ENCODE data around the gene CAMKK1. TPM values are rescaled to one million over a fixed set of nuclear protein-coding genes. Genes with fewer than 3 reads are reported as not detected.

CAMKK1 gene
- total and polyA plus RNA-seq, 2 experiments from 2014 or later = 4.3 to 7.1 TPM

- TF ChIP-seq ZNF462 (CRISPR knock-in tag; IDR thresholded peaks at IDR 0.05) = no peak
- TF ChIP-seq ZNF331 (CRISPR knock-in tag; IDR thresholded peaks at IDR 0.05; ENCODE audit: low read depth) = no peak
- TF ChIP-seq CTCF (conservative IDR thresholded peaks at IDR 0.05; ENCODE audit: low read depth in 2 of 2) = no peak
- no peak for TF ChIP-seq ZNF114 (CRISPR knock-in tag; IDR thresholded peaks at IDR 0.05)
Observed at GRCh38 chr17:3885271-3885670, 7.6 kb downstream of the CAMKK1 start (continued).

GRCh38 chr17:3884188-3884587 lies 8.7 kb downstream of the CAMKK1 start:
- peaks cover 9% of the 10 kb centered on the region for H3K27me3 Mint-ChIP-seq (ENCODE audit: insufficient read depth, low read depth, poor library complexity)
- H3K9me2 ChIP-seq (ENCODE audit: insufficient read depth) = no peaks in the 10 kb centered on the region
- H3K4me2 ChIP-seq = no peak overlapping the region
- TF ChIP-seq EZH2 (IDR thresholded peaks at IDR 0.05; ENCODE audit: low read depth, unreplicated experiment) (no peak), STAT1 (IDR thresholded peaks at IDR 0.05; ENCODE audit: unreplicated experiment) (no peak), EZH2phosphoT487 (IDR thresholded peaks at IDR 0.05; ENCODE audit: unreplicated experiment) (no peak), POLR2AphosphoS5 (IDR thresholded peaks at IDR 0.05; ENCODE audit: low read depth) (no peak), REST (IDR thresholded peaks at IDR 0.05; ENCODE audit: unreplicated experiment) (no peak), ETS1 (IDR thresholded peaks at IDR 0.05) (no peak), ZNF114 (CRISPR knock-in tag; IDR thresholded peaks at IDR 0.05) (no peak)
- DNase-seq (ENCODE audit: low spot score) (no peak), ATAC-seq (no peak)
- H3K27ac ChIP-seq (ENCODE audit: low read depth) = no peak overlapping the region
- no peak overlapping the region for H2AFZ ChIP-seq
- H3K27ac Mint-ChIP-seq = no peak overlapping the region
- no peaks in the 10 kb centered on the region; the same call in 1 of the 2 replicates for H4K20me1 ChIP-seq (replicated peaks; ENCODE audit: insufficient read depth)
- H3K36me3 ChIP-seq (ENCODE audit: insufficient read depth) = 0 out of 2 replicates have a peak, but pooled peaks cover 3% of the 10 kb centered on the region
- H3F3A ChIP-seq (replicated peaks; ENCODE audit: low read depth) = peaks cover 6% of the 10 kb centered on the region; the same call in 1 of the 2 replicates
- H3K4me1 Mint-ChIP-seq = peaks cover 16% of the 10 kb centered on the region; the same call in 2 of the 3 replicates
- peaks cover 8% of the 10 kb centered on the region for H3K4me1 ChIP-seq (ENCODE audit: insufficient read depth)
- no peak overlapping the region for H3K4me3 Mint-ChIP-seq
- H3K4me3 ChIP-seq = no peak overlapping the region
- H3K79me2 ChIP-seq (replicated peaks; ENCODE audit: insufficient read depth) = no peaks in the 10 kb centered on the region
- no peaks in the 10 kb centered on the region for H3K9me3 Mint-ChIP-seq
- no peaks in the 10 kb centered on the region for H3K27me3 ChIP-seq (ENCODE audit: insufficient read depth)
- peaks cover 2% of the 10 kb centered on the region; the same call in 1 of the 3 replicates for H3K36me3 Mint-ChIP-seq (ENCODE audit: low read depth)

Measured in GM23338 (cell line).